Naive B cell (primary cell): ENCODE measurements around the gene ZNF560. TPM values are rescaled to one million over a fixed set of nuclear protein-coding genes. Genes with fewer than 3 reads are reported as not detected.

Experiments used
- ATAC-seq, 2 donors: fragments of 150-1000 bp; cut with Tn5 transposase; 2 replicates each; pipeline ENCODE4 v1.10.0; 2021; ENCODE audit warnings: low read depth in 2 of 2, mild to moderate bottlenecking in 2 of 2, moderate library complexity in 2 of 2
- DNase-seq: peaks from one replicate; pipeline ENCODE4 v3.0.0; 2022
- H3K27ac Mint-ChIP-seq, 6 donors: one replicate each; pipeline ENCODE4 v1.8.0; 2020 to 2022; ENCODE audit warnings: mild to moderate bottlenecking in 6 of 6, mixed read lengths in 6 of 6, moderate library complexity in 5 of 6, inconsistent platforms in 2 of 6
- H3K27me3 Mint-ChIP-seq, 3 donors: one replicate each; pipeline ENCODE4 v1.8.0; 2021 to 2022; ENCODE audit warnings: mixed read lengths in 3 of 3, mild to moderate bottlenecking in 1 of 3
- H3K36me3 Mint-ChIP-seq, 2 donors: one replicate each; pipeline ENCODE4 v1.8.0; 2020 to 2022; ENCODE audit warnings: mixed read lengths in 2 of 2, inconsistent platforms in 1 of 2, mild to moderate bottlenecking in 1 of 2
- H3K4me1 Mint-ChIP-seq, 3 donors: one replicate each; pipeline ENCODE4 v1.8.0; 2020 to 2022; ENCODE audit warnings: mixed read lengths in 3 of 3, inconsistent platforms in 1 of 3, mild to moderate bottlenecking in 1 of 3, moderate library complexity in 1 of 3
- H3K4me3 Mint-ChIP-seq, 8 donors: one replicate each; pipeline ENCODE4 v1.8.0; 2020 to 2022; ENCODE audit warnings: mild to moderate bottlenecking in 8 of 8, mixed read lengths in 8 of 8, moderate library complexity in 8 of 8, inconsistent platforms in 2 of 8
- H3K9me3 Mint-ChIP-seq, 7 donors: one replicate each; pipeline ENCODE4 v1.8.0; 2020 to 2022; ENCODE audit warnings: mixed read lengths in 7 of 7, mild to moderate bottlenecking in 5 of 7, inconsistent platforms in 2 of 7, moderate library complexity in 1 of 7
- polyA plus RNA-seq, 6 donors: library from polyadenylated mRNA; unstranded; fragments of 300-500 nt; fragmentation: Illumina TruSeq; gene quantifications; one replicate each; pipeline ENCODE4 v1.2.3, GENCODE V29; 2021; ENCODE audit warnings: low read depth in 6 of 6

The ZNF560 gene
- polyA plus RNA-seq, 6 donors from 2014 or later = not detected

DNA sequence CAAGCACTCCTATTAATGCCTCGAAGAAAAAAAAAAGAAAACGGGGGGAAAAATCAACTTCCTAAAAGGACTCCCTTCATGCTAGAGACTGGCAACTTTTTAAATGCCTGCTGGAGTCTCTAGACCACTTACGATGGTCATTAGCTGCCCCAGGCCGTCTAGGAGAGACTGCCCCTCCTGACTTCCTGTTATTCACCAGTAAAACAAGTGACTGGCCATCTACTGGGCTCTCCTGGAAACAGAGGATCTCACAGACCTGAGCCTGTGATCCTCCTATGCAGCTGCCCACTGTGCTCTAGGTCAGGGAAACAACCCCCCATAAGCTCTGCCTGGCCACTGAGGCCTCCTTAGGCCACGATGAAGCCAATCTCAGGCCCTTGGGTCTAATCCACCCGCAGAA lies 70.5 kb downstream of the ZNF560 start:
- H3K9me3 Mint-ChIP-seq = peaks cover 0 to 6% (median 0%) of the 10 kb centered on the region in 7 donors
- no peak for DNase-seq
- ATAC-seq = no peak
- H3K4me3 Mint-ChIP-seq = peak overlapping the region in 1 of 8 donors; percentile 47
- no peak overlapping the region for H3K27ac Mint-ChIP-seq
- H3K4me1 Mint-ChIP-seq = peaks cover 17 to 31% (median 18%) of the 10 kb centered on the region in 3 donors
- peaks cover 48 to 49% of the 10 kb centered on the region in 2 donors for H3K36me3 Mint-ChIP-seq
- no peaks in the 10 kb centered on the region for H3K27me3 Mint-ChIP-seq

Other genes starting within 250 kb of the ZNF560 start
- gene OR7E24, start 247.7 kb downstream of the ZNF560 start, polyA plus RNA-seq = not detected
- gene ZNF699, start 188.8 kb downstream of the ZNF560 start, polyA plus RNA-seq = 10 to 100 TPM in 4 of 6 donors, 1 to 10 TPM in 2; 5.2 to 37.3 (median 11.3) TPM
- 10 to 100 TPM; 40.6 to 62.3 (median 46.7) TPM for gene ZNF559, start 174.4 kb downstream of the ZNF560 start, polyA plus RNA-seq
- 1 to 10 TPM in 5 of 6 donors, not detected in 1; 1.1 to 4.9 (median 1.4) TPM for gene ZNF177, start 135.6 kb downstream of the ZNF560 start, polyA plus RNA-seq
- 10 to 100 TPM; 21.3 to 27.9 (median 24.7) TPM for gene ZNF266, start 63.0 kb downstream of the ZNF560 start, polyA plus RNA-seq
- gene ZNF426, start 40.0 kb upstream of the ZNF560 start, polyA plus RNA-seq = 10 to 100 TPM; 14.3 to 19.5 (median 17.7) TPM
- 1 to 10 TPM; 3.1 to 6.8 (median 5.3) TPM for gene ZNF121, start 85.9 kb upstream of the ZNF560 start, polyA plus RNA-seq
- 10 to 100 TPM in 5 of 6 donors, 1 to 10 TPM in 1; 8.7 to 28.2 (median 13.1) TPM for gene ZNF561, start 122.6 kb upstream of the ZNF560 start, polyA plus RNA-seq
- gene ZNF562, start 176.5 kb upstream of the ZNF560 start, polyA plus RNA-seq = 1 to 10 TPM in 5 of 6 donors, under 1 TPM in 1; 0.29 to 8.5 (median 6.0) TPM